Thyroid gland (tissue), 4 donors: ENCODE measurements around the gene ANGPTL8. TPM values are rescaled to one million over a fixed set of nuclear protein-coding genes. Genes with fewer than 3 reads are reported as not detected.
A peak's percentile ranks its signal among the peaks of the same experiment; 100 is the strongest.

Experiments used
- DNase-seq, 2 donors: peaks; one replicate each; pipeline ENCODE4 v3.0.0-alpha.2; 2019
- H3K27ac ChIP-seq, 3 donors: fragments of 200-600 bp; sonication (generic); 1 replicate in 2 of 3; 2 replicates in 1 of 3; pipeline ENCODE4 v1.5.1; 2016 to 2019; ENCODE audit warnings: mild to moderate bottlenecking in 1 of 3, moderate library complexity in 1 of 3
- H3K27me3 ChIP-seq: fragments of 200-600 bp; sonication (generic); one replicate; pipeline ENCODE4 v1.5.1; 2019
- H3K36me3 ChIP-seq, 2 donors: fragments of 200-600 bp; sonication (generic); one replicate each; pipeline ENCODE4 v1.5.1; 2016 to 2019
- H3K4me1 ChIP-seq, 2 donors: fragments of 200-600 bp; sonication (generic); one replicate each; pipeline ENCODE4 v1.5.1; 2017 to 2019
- H3K4me3 ChIP-seq, 3 donors: fragments of 200-600 bp; sonication (generic); replicated peaks in 1 of 3; 1 replicate in 2 of 3; 2 replicates in 1 of 3; pipeline ENCODE4 v1.5.1; 2016; ENCODE audit warnings: mild to moderate bottlenecking in 1 of 3
- H3K9me3 ChIP-seq: fragments of 200-600 bp; sonication (generic); one replicate; pipeline ENCODE4 v1.5.1; 2017
- POLR2A ChIP-seq, 2 donors: fragments of 450-650 bp; IDR thresholded peaks; one replicate each; pipeline ENCODE4 v1.6.1; 2017; ENCODE audit warnings: antibody characterized with exemption in 2 of 2, mild to moderate bottlenecking in 2 of 2, moderate library complexity in 1 of 2
- WGBS, 2 donors: methylation state at CpG; one replicate each; pipeline ENCODE4 v1.1.5; 2017; 5-methylcytosine and 5-hydroxymethylcytosine counted together
- intact Hi-C: fragments of 100-400 bp; cut with DNase I; formaldehyde crosslinking; loops from one replicate; pipeline ENCODE4 v1.15.1; 2023
- total RNA-seq, 4 donors: library from RNA; depleted of rRNA; stranded (reverse); fragments of >200 nt; gene quantifications; one replicate each; pipeline ENCODE4 v1.2.3, GENCODE V29; 2016
- TF ChIP-seq, protein P1 (sequence below), 6 experiments: fragments of 200-600 bp in 3 of 6; fragments of 450-650 bp in 3 of 6; sonication (generic) in 3 of 6; IDR thresholded peaks; one replicate each; pipeline ENCODE4 v1.5.1; 2016 to 2019; ENCODE audit warnings: antibody characterized with exemption in 6 of 6, mild to moderate bottlenecking in 2 of 6, inconsistent platforms in 1 of 6, moderate library complexity in 1 of 6

ANGPTL8 gene
- total RNA-seq, 4 donors from 2014 or later = 3.4 TPM; not detected in 3

DNA sequence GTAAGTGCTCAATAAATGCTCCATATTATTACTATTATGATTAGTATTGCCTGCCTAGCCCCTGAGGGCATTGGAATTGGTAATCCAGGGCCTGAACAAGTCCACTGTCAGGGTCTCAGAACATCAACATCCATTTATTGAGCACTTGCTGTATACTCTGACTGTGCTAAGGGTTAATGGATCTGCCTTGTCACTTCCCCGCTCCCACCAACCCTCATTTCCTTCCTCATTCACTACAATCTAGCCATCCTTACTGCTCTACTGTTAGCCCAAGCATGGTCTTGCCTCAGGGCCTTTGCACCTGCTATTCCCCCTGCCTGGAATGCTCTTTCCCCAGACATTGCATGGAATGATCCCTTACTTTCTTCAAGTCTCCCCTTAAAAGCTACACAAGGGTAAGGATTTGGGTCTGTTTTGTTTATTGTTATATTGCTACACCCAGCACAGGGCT lies 12.7 kb upstream of the ANGPTL8 start:
- no peak for DNase-seq
- H3K36me3 ChIP-seq = peaks cover 28 to 32% of the 10 kb centered on the region in 2 donors
- TF ChIP-seq, protein P1, sequence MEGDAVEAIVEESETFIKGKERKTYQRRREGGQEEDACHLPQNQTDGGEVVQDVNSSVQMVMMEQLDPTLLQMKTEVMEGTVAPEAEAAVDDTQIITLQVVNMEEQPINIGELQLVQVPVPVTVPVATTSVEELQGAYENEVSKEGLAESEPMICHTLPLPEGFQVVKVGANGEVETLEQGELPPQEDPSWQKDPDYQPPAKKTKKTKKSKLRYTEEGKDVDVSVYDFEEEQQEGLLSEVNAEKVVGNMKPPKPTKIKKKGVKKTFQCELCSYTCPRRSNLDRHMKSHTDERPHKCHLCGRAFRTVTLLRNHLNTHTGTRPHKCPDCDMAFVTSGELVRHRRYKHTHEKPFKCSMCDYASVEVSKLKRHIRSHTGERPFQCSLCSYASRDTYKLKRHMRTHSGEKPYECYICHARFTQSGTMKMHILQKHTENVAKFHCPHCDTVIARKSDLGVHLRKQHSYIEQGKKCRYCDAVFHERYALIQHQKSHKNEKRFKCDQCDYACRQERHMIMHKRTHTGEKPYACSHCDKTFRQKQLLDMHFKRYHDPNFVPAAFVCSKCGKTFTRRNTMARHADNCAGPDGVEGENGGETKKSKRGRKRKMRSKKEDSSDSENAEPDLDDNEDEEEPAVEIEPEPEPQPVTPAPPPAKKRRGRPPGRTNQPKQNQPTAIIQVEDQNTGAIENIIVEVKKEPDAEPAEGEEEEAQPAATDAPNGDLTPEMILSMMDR (IDR thresholded peaks at IDR 0.05) = no peak
- no peak for TF ChIP-seq POLR2A (IDR thresholded peaks at IDR 0.05)
- H3K27me3 ChIP-seq = no peaks in the 10 kb centered on the region
- no peak overlapping the region for H3K4me3 ChIP-seq
- no peaks in the 10 kb centered on the region for H3K4me1 ChIP-seq
- no peak overlapping the region for H3K27ac ChIP-seq
- intact Hi-C loops = no loop called here
- WGBS, 2 donors = 88 to 93% methylated on average over 1 of the region's 1 CpG
- H3K9me3 ChIP-seq = no peaks in the 10 kb centered on the region

DNA sequence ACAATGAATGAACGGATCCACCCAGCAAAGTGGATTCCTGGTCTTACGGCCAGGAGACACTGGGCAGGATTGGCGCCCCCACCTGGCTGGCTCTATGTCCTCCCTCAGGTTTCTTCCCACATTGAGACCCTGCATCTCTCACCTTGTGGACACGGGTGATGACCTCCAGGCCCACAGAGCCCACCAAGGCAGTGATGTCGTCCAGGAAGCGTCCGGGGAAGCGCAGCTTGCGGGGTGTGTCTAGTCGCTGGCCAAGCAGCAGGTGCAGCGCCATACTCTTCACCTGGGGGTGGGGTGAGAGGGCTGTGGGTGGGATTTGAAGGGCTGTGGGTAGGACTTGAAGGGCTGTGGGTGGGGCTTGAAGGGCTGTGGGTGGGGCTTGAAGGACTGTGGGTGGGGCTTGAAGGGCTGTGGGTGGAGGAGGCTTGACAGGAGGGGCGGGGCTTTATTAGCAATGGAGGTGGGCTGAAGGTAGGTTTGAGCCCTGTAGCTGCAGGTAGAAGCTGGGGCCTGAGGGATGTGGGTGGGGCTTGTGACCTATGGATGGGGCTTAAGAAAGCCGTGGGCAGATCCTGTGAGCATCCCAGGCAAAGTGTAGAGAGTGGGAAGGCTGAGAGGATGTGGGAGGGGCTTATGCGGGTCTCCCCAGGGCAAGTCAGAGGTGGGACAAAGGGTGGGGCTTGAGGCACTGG lies 12.1 kb upstream of the ANGPTL8 start:
- Histone ChIP-seq H3K9me3 (no peaks in the 10 kb centered on the region), H3K4me1 (no peaks in the 10 kb centered on the region), H3K27me3 (no peaks in the 10 kb centered on the region), H3K27ac (no peak overlapping the region), H3K4me3 (no peak overlapping the region), H3K36me3 (peaks cover 28 to 32% of the 10 kb centered on the region in 2 donors)
- no peak for DNase-seq
- TF ChIP-seq POLR2A (IDR thresholded peaks at IDR 0.05) = no peak
- TF ChIP-seq, protein P1 (IDR thresholded peaks at IDR 0.05) = peak in 1 of 6 experiments; percentile 6
- 90 to 91% methylated on average over 14 of the region's 14 CpGs for WGBS, 2 donors
- intact Hi-C loops = no loop called here

DNA sequence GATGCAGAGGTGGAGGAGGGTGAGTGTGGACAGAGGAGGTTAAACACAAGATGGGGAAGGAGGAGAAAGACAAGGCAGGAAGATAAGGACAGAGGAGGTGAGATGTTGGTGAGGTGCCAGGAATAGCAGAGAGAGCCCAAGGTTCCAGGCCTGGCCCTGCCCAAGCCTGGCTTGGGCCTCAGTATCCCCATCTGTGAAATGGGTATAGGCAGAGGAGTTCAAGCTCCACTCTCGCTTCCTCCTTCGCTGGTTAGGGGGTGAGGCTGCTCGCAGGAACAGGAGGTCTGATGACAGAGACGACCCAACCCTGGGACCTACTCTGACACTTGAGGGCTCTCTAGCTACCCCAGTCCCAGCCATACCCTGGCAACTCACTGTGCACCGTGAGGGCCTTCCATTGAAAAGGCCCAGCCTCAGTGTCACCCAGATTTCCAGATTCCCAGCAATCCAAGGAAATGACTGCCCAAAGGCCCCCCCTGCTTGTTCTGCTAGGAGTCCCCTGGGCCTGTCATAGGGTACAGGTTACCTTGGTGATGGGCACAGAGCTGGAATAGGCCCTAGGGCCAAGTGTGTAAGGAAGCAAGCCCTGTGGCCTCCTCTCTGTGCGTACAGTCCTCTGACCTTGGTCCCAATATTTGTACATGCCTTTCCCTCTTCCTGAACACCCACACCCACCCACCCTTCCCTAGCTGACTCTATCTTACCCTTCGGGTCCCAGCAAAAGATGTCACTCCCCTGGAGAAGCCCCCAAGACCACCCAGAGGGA lies 8.6 kb upstream of the ANGPTL8 start:
- H3K27me3 ChIP-seq = no peaks in the 10 kb centered on the region
- WGBS, 2 donors = 86 to 91% methylated on average over 4 to 7 of the region's 7 CpGs
- no peak for TF ChIP-seq POLR2A (IDR thresholded peaks at IDR 0.05)
- H3K4me1 ChIP-seq = no peaks in the 10 kb centered on the region
- H3K27ac ChIP-seq = no peak overlapping the region
- H3K36me3 ChIP-seq = peaks cover 26 to 28% of the 10 kb centered on the region in 2 donors
- no peak overlapping the region for H3K4me3 ChIP-seq
- intact Hi-C loops = no loop called here
- no peak for DNase-seq
- no peaks in the 10 kb centered on the region for H3K9me3 ChIP-seq

DNA sequence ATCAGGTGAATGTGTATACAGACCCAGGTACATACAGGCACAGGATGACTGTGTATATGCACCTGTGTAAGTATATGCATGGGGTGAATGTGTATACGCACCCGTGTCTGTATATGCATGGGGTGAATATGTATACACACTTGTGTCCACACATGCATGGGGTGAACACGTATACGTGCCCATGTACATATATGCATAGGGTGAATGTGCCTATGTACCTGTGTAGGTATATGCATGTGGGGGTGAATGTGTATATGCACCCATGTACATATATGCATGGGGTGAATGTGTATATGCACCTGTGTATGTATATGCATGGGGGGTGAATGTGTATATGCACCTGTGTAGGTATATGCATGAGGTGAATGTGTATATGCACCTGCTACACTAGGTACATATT lies 6.9 kb upstream of the ANGPTL8 start:
- Histone ChIP-seq H3K4me1 (no peaks in the 10 kb centered on the region), H3K4me3 (no peak overlapping the region), H3K9me3 (no peaks in the 10 kb centered on the region), H3K36me3 (peaks cover 22 to 36% of the 10 kb centered on the region in 2 donors), H3K27me3 (no peaks in the 10 kb centered on the region), H3K27ac (no peak overlapping the region)
- DNase-seq = no peak
- WGBS, 2 donors = 92 to 97% methylated on average over 4 of the region's 4 CpGs
- intact Hi-C loops = no loop called here
- no peak for TF ChIP-seq POLR2A (IDR thresholded peaks at IDR 0.05)
- TF ChIP-seq, protein P1 (IDR thresholded peaks at IDR 0.05) = no peak

DNA sequence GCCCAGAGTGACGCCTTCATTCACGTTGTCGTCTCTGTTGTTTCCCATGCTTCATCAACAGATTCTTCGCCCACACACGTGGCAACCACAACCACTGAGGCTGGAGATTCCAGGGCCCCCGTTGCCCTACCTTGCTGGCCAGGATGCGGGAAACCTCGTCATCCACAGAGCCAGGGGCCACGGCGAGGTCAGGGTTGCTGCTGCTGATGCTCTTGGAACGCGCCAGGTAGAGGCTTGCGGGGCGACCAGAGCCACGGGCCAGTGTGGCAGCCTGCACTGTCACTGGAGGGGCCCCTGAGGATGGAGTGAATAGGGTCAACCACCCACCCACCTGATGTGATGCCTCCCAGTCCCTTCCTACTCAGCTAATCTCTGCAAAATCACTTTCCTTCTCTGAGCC lies 6.3 kb upstream of the ANGPTL8 start:
- no peaks in the 10 kb centered on the region for H3K9me3 ChIP-seq
- H3K27ac ChIP-seq = no peak overlapping the region
- no peak overlapping the region for H3K4me3 ChIP-seq
- no peak for DNase-seq
- TF ChIP-seq, protein P1 (IDR thresholded peaks at IDR 0.05) = no peak
- no peak for TF ChIP-seq POLR2A (IDR thresholded peaks at IDR 0.05)
- H3K27me3 ChIP-seq = no peaks in the 10 kb centered on the region
- WGBS, 2 donors = 93 to 96% methylated on average over 10 to 15 of the region's 15 CpGs
- intact Hi-C loops = no loop called here
- H3K4me1 ChIP-seq = no peaks in the 10 kb centered on the region
- H3K36me3 ChIP-seq = peaks cover 22 to 41% of the 10 kb centered on the region in 2 donors
